ENCODE measurements around the gene A2M. TPM values are rescaled to one million over a fixed set of nuclear protein-coding genes. Genes with fewer than 3 reads are reported as not detected.

Gene A2M
- total and polyA plus RNA-seq, 2 of the 8 experiments (the other 6 are each of a cell fraction or from before 2014, with no cell fraction given), result 0.15 TPM; not detected in 1

DNA sequence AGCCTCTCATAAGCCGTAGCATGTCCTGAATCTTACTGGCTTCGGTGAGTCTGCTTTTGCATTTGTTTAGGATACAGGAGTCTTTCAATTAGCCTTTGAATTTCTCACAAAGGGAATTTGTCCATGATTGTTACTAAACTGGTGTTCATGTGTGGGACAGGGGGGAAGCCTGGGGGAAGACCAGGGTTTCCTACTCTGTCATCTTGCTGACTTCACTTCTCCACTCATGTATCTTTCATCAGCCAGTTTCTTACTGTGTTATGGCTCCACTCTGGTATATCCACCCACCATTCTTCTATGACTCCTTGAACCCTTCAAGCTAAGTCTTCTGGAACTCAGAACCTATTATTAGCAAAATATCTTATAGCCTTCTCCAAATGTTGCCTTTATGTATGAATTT lies 31.7 kb upstream of the A2M start:
- Histone ChIP-seq H3K9me3 (ENCODE audit: insufficient read depth in 2 of 2, low read depth in 1 of 2, low read length in 1 of 2) (peaks cover 17 to 19% of the 10 kb centered on the region in 2 experiments), H3K79me1 (ENCODE audit: low read depth, low read length) (no peaks in the 10 kb centered on the region), H3K27me3 (replicated peaks in 1 of 4; ENCODE audit: control insufficient read depth in 3 of 4, extremely low read depth in 1 of 4, insufficient read depth in 3 of 4, low read length in 3 of 4) (no peaks in the 10 kb centered on the region), H3K18ac (ENCODE audit: extremely low read depth, low read length) (no peak overlapping the region), H3K4me1 (replicated peaks in 1 of 4; ENCODE audit: control insufficient read depth in 3 of 4, insufficient read depth in 4 of 4, low read length in 3 of 4) (peaks cover 0 to 2% (median 0%) of the 10 kb centered on the region in 4 experiments; a peak in 1 of 7 replicates), H3K4ac (replicated peaks; ENCODE audit: insufficient read length, low read depth, low read length) (no peak overlapping the region), H3K79me2 (ENCODE audit: control insufficient read depth in 1 of 2, insufficient read depth in 2 of 2, low read length in 2 of 2) (no peaks in the 10 kb centered on the region), H4K8ac (ENCODE audit: extremely low read depth, insufficient read depth, low read length) (no peak overlapping the region), H3K56ac (replicated peaks; ENCODE audit: insufficient read length, low read depth, low read length) (no peak overlapping the region), H2BK12ac (ENCODE audit: low read depth, low read length) (no peak overlapping the region), H2BK120ac (replicated peaks; ENCODE audit: low read depth, low read length) (no peak overlapping the region), H3K9ac (replicated peaks in 1 of 4; ENCODE audit: extremely low read depth in 1 of 4, low read depth in 3 of 4, low read length in 3 of 4) (no peak overlapping the region), H4K91ac (replicated peaks; ENCODE audit: insufficient read length, low read length) (no peak overlapping the region), H4K5ac (ENCODE audit: insufficient read length, low read depth, low read length) (no peak overlapping the region), H3K23ac (ENCODE audit: insufficient read length) (no peak overlapping the region), H3K4me3 (ENCODE audit: extremely low read depth in 1 of 4, insufficient read depth in 2 of 4, low read depth in 3 of 4, low read length in 4 of 4) (no peak overlapping the region), H2AFZ (ENCODE audit: low read length) (no peak overlapping the region), H3K36me3 (ENCODE audit: control insufficient read depth in 2 of 4, insufficient read depth in 4 of 4, low read length in 3 of 4) (peaks cover 0 to 3% (median 0%) of the 10 kb centered on the region in 4 experiments; a peak in 1 of 8 replicates), H3K4me2 (ENCODE audit: insufficient read depth in 1 of 2, low read depth in 2 of 2, low read length in 2 of 2) (no peak overlapping the region), H2BK5ac (ENCODE audit: low read depth, low read length) (no peak overlapping the region), H2BK20ac (ENCODE audit: low read length) (no peak overlapping the region), H4K20me1 (replicated peaks in 1 of 2; ENCODE audit: control insufficient read depth in 1 of 2, insufficient read depth in 2 of 2, low read length in 2 of 2) (no peaks in the 10 kb centered on the region), H2AK5ac (ENCODE audit: low read depth, low read length) (no peak overlapping the region), H3K27ac (ENCODE audit: low read depth, low read length) (no peak overlapping the region), H2BK15ac (ENCODE audit: low read length) (no peak overlapping the region), H3K23me2 (ENCODE audit: low read depth, low read length) (no peaks in the 10 kb centered on the region), H3K14ac (ENCODE audit: insufficient read length) (no peak overlapping the region)
- 100% methylated on average over 2 of the region's 2 CpGs; no CpG with 5 or more reads in 1 of the 2 experiments for WGBS, 2 experiments (ENCODE audit: extremely low coverage in 1 of 2, insufficient coverage in 1 of 2, insufficient read length in 1 of 2, insufficient replicate concordance in 2 of 2, low coverage in 1 of 2, low lambda C conversion rate in 2 of 2, missing lambda C conversion rate in 1 of 2)
- ChIA-PET POLR2A (ENCODE audit: partially characterized antibody) (no interaction called here), CTCF (ENCODE audit: partially characterized antibody) (interaction anchor here (1.0 to 3.0 kb wide), 4 partner anchors 12 to 30 kb away, joined by 3 to 44 read pairs (median 5); no protein-coding TSS in a partner anchor)
- TF ChIP-seq SRF (IDR thresholded peaks at IDR 0.05; ENCODE audit: low read depth, low read length), result no peak
- no peak for TF ChIP-seq CTBP2 (IDR thresholded peaks at IDR 0.05; ENCODE audit: borderline replicate concordance, insufficient read depth, insufficient read length, low read length)
- no peak for TF ChIP-seq GABPA (IDR thresholded peaks at IDR 0.05; ENCODE audit: borderline replicate concordance, insufficient read depth, low read length)
- no peak for TF ChIP-seq TCF12 (IDR thresholded peaks at IDR 0.05; ENCODE audit: low read depth, low read length)
- FAIRE-seq (no peak), DNase-seq (ENCODE audit: low read depth in 1 of 2, low spot score in 2 of 2) (no peak)

All from H1 (cell line).